ENCODE measurements around the gene CLIP4. TPM values are rescaled to one million over a fixed set of nuclear protein-coding genes. Genes with fewer than 3 reads are reported as not detected.

Gene CLIP4
- total and polyA plus RNA-seq, 2 of the 4 experiments (the other 2 are of a cell fraction), result 29.7 to 66.3 TPM

- intact Hi-C loops (cut with micrococcal nuclease), result no loop called here
- H3K4me1 ChIP-seq (ENCODE audit: control insufficient read depth, insufficient read depth, low read length), result peaks cover 4% of the 10 kb centered on the region; the same call in 1 of the 2 replicates
- no peak overlapping the region for H2BK15ac ChIP-seq (ENCODE audit: low read depth, low read length)
- H3K23ac ChIP-seq (ENCODE audit: low read depth, low read length), result no peak overlapping the region
- in situ Hi-C loops (cut with MboI; ENCODE audit: low sequenced_read_pairs), result no loop called here
- CTCF ChIA-PET, result no interaction called here
- no peak overlapping the region for H3K9ac ChIP-seq (ENCODE audit: low read depth, low read length)
- no peak overlapping the region for H3K27ac ChIP-seq (ENCODE audit: insufficient read depth, low read length)
- dilution Hi-C loops (cut with HindIII; ENCODE audit: low sequenced_read_pairs, unreplicated experiment), result no loop called here
- no peak overlapping the region for H2BK120ac ChIP-seq (ENCODE audit: low read depth, low read length)
- no peak overlapping the region for H2AFZ ChIP-seq (replicated peaks; ENCODE audit: low read length, poor library complexity)
- DNase-seq, result peak; percentile 55
- H3K36me3 ChIP-seq (ENCODE audit: control insufficient read depth, insufficient read depth, low read length), result no peaks in the 10 kb centered on the region
- no peak for TF ChIP-seq CHD1 (IDR thresholded peaks at IDR 0.05; ENCODE audit: low read depth, low read length)
- TF ChIP-seq, protein P1, sequence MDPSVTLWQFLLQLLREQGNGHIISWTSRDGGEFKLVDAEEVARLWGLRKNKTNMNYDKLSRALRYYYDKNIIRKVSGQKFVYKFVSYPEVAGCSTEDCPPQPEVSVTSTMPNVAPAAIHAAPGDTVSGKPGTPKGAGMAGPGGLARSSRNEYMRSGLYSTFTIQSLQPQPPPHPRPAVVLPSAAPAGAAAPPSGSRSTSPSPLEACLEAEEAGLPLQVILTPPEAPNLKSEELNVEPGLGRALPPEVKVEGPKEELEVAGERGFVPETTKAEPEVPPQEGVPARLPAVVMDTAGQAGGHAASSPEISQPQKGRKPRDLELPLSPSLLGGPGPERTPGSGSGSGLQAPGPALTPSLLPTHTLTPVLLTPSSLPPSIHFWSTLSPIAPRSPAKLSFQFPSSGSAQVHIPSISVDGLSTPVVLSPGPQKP (IDR thresholded peaks at IDR 0.05; ENCODE audit: borderline replicate concordance, low read depth, low read length), result no peak
- no peak overlapping the region for H3K4me3 ChIP-seq (ENCODE audit: insufficient read depth, low read depth, low read length)
- H3K79me1 ChIP-seq (ENCODE audit: low read depth in 1 of 2, low read length in 2 of 2), result no peaks in the 10 kb centered on the region
- no peak overlapping the region for H4K91ac ChIP-seq (ENCODE audit: insufficient read depth, low read depth, low read length)
- no TSS peak for BruUV-seq (replicated peaks)
- H2AK5ac ChIP-seq (ENCODE audit: low read depth, low read length), result no peak overlapping the region
- no peak overlapping the region for H4K8ac ChIP-seq (ENCODE audit: low read depth in 2 of 2, low read length in 2 of 2)
- no peak overlapping the region for H3K56ac ChIP-seq (ENCODE audit: extremely low read depth, insufficient read depth, low read length)
- no peak overlapping the region for H3K4me2 ChIP-seq (ENCODE audit: low read depth, low read length)
- 68% methylated on average over 5 of the region's 7 CpGs; no CpG with 5 or more reads in 1 of the 2 experiments for WGBS, 2 experiments (ENCODE audit: extremely low coverage in 2 of 2, insufficient read length in 1 of 2)
- POLR2A ChIA-PET (ENCODE audit: unreplicated experiment), result no interaction called here
- ATAC-seq (ENCODE audit: low read depth), result peak; percentile 40; the same call in 1 of the 2 replicates
- H4K20me1 ChIP-seq (ENCODE audit: insufficient read depth, low read length), result no peaks in the 10 kb centered on the region
- H3K27me3 ChIP-seq (ENCODE audit: control insufficient read depth, insufficient read depth, low read length), result peaks cover 49% of the 10 kb centered on the region
- 0 out of 2 replicates have a peak overlapping the region, but pooled peaks have one; percentile 15 for H3K14ac ChIP-seq (replicated peaks; ENCODE audit: low read depth, low read length)
- no peak overlapping the region for H2BK5ac ChIP-seq (ENCODE audit: low read depth, low read length, poor library complexity, severe bottlenecking)
- no peak overlapping the region for H2BK20ac ChIP-seq (ENCODE audit: low read depth, low read length)
- peak overlapping the region; percentile 82 for H2AK9ac ChIP-seq (replicated peaks; ENCODE audit: low read depth, low read length, poor library complexity)
- no peak overlapping the region for H4K5ac ChIP-seq (ENCODE audit: low read depth, low read length)
- H3K18ac ChIP-seq (ENCODE audit: low read depth, low read length), result no peak overlapping the region
- H3K4ac ChIP-seq (ENCODE audit: low read depth, low read length), result no peak overlapping the region
- H3K9me3 ChIP-seq (ENCODE audit: control insufficient read depth, insufficient read depth, low read length), result no peaks in the 10 kb centered on the region
- H3K9me1 ChIP-seq (ENCODE audit: insufficient read depth, low read length), result no peaks in the 10 kb centered on the region
These were observed 108.9 kb downstream of the CLIP4 start for GRCh38 chr2:29223851-29224692.
